ENCODE data around the gene MANSC4.

The MANSC4 gene

GRCh38 chr12:27800819-27801218 is 20.8 kb upstream of the MANSC4 start:
- DNase-seq (ENCODE audit: low read depth) = no peak

DNA sequence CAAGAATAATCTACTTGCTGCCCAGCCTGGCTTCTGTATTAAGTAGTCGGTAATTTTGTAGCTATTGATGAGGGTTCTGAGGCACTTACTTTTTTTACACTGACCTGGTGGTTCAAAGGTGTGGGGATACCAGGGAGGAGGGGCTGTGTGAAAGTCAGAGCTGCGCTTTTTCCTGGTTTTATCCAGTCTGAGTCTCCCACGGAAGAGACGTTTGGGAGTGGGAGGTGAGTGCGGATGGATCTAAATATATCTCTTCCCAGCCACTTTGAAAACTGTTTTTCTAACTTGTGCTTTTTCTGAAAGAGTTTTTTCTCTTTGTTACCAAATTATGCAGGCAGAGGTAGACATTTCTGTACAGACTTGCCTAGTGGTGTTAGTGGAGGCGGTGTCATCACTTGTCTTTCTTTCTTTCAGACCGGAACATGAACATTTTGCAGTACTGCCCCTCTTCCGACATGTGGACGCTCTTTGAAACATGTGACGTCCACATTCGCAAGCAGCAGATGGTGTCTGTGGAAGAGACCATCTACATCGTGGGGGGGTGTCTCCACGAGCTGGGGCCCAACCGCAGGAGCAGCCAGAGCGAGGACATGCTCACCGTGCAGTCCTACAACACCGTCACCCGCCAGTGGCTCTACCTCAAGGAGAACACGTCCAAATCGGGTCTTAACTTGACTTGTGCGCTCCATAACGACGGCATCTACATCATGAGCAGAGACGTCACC is 17.4 kb upstream of the MANSC4 start:
- DNase-seq (ENCODE audit: low read depth) = no peak

GRCh38 chr12:27796128-27796527 is 16.1 kb upstream of the MANSC4 start:
- DNase-seq (ENCODE audit: low read depth) = no peak

DNA sequence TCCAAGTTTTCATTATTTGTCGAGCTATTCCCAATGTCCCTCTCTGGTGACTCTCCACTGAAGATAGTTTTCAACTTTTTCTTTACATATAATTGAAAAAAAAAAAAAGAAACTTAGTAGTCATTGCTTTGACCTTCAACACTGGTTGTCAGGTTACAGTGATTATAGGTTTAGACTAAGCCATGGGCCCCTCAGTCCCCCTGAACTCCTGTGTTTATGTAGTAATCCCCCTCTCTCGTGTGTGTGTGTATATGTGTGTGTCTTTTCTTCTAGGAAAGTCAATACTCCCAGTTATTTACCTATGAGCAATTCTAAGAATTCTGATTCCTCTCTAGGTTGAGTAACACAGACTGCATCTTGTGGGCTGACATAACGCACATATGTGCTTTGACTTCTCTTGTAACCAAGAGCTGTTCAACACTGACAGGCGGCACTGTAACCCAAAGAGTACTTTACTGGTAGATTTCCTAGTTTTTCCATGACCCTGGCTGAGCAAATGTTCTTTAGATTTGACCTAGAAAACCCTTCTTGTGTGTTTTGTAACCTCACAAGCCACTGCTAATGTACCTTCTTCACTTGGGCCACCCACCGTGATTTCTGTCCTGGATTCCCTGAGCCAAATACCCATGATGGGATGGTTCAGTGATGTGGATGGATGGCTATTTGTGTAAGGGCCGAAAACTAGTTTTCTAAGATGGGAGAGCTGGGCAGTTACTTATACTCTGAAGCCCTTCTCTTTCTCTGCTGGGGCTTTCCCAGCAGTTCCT is 15.0 kb upstream of the MANSC4 start:
- DNase-seq (ENCODE audit: low read depth) = no peak

- no peak for DNase-seq (ENCODE audit: low read depth)
Measured at GRCh38 chr12:27790179-27790578, 10.1 kb upstream of the MANSC4 start.

- no peak for DNase-seq (ENCODE audit: low read depth)
Measured at GRCh38 chr12:27787559-27787958, 7.5 kb upstream of the MANSC4 start.

GRCh38 chr12:27785882-27786570 is 6.0 kb upstream of the MANSC4 start:
- no peak for DNase-seq (ENCODE audit: low read depth)

DNA sequence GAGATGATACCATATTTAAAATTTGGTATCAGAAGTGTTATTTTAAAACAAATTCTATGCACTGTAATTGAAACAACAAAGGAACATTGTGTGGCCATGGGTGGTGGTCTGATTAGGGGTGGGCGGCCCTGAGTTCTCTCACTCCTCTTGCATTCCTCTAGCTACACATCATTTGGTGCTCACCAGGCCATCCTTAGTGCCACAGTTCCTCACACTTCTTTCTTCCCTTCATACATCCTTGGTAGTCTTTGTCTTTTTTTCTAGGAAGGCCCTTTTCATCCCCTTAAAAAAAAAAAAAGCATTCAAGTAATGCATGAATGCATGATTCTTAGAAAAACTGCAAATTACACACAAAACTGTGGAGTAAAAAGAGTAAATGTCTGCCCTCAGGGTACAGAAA is 2.4 kb upstream of the MANSC4 start:
- no peak for DNase-seq (ENCODE audit: low read depth)

GRCh38 chr12:27781680-27782079 is 1.6 kb upstream of the MANSC4 start:
- DNase-seq (ENCODE audit: low read depth) = no peak

DNA sequence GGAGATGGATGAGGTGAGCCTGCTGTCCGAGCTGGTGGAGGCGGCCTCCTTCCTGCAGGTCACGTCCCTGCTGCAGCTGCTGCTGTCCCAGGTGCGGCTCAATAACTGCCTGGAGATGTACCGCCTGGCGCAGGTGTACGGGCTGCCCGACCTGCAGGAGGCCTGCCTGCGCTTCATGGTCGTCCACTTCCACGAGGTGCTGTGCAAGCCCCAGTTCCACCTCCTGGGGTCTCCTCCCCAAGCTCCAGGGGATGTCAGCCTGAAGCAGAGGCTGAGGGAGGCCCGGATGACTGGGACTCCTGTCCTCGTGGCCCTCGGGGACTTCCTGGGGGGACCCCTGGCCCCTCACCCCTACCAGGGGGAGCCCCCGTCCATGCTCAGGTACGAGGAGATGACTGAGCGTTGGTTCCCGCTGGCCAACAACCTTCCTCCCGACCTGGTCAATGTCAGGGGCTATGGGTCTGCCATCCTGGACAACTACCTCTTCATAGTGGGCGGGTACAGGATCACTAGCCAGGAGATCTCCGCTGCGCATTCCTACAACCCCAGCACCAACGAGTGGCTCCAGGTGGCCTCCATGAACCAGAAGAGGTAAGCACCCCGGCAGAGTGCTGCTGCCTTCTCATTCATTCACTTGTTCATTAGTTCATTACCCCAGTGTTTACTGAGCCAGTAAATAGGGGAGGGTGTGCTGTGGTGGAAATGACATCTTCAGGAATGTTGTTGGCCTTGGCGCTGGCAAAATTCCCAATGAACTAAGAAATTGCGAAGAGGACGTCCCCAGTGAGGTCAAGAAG is 774 bp upstream of the MANSC4 start:
- no peak for DNase-seq (ENCODE audit: low read depth)

DNA sequence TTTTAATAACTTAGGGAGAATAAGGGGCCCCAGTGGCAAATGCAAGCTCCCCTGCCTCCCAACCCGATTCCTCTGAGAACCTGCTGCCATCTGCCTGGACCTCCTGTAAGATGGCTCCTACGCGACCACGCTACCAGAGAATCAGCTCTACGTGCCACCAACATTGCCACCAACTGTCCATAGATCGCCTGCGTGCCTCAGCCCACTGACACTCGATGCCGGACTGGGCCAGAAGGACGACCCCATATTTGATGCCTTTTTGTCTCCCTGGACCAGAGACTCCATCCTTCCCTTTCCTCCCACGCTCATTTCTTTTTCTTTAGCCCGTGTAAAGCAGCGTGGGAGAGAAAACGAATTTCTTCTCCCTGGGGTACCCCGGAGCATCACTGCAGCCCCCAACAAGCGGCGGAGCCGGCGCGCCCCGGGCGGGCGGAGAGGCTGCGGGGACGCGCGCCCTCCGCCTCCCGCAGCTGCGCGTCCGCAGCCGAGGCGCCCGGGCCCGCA is 568 bp downstream of the MANSC4 start:
- no peak for DNase-seq (ENCODE audit: low read depth)

- no peak for DNase-seq (ENCODE audit: low read depth)
Measured at GRCh38 chr12:27778206-27778605, 1.8 kb downstream of the MANSC4 start.

GRCh38 chr12:27777141-27777540 is 2.9 kb downstream of the MANSC4 start:
- no peak for DNase-seq (ENCODE audit: low read depth)

- DNase-seq (ENCODE audit: low read depth) = no peak
Measured at GRCh38 chr12:27772328-27773049, 7.5 kb downstream of the MANSC4 start.

GRCh38 chr12:27771481-27772327 is 8.3 kb downstream of the MANSC4 start:
- DNase-seq (ENCODE audit: low read depth) = no peak

GRCh38 chr12:27769142-27769673 is 10.8 kb downstream of the MANSC4 start:
- DNase-seq (ENCODE audit: low read depth) = no peak

- no peak for DNase-seq (ENCODE audit: low read depth)
Measured at GRCh38 chr12:27766587-27766986, 13.4 kb downstream of the MANSC4 start.

- no peak for DNase-seq (ENCODE audit: low read depth)
Measured at GRCh38 chr12:27762757-27763156, 17.3 kb downstream of the MANSC4 start.

DNA sequence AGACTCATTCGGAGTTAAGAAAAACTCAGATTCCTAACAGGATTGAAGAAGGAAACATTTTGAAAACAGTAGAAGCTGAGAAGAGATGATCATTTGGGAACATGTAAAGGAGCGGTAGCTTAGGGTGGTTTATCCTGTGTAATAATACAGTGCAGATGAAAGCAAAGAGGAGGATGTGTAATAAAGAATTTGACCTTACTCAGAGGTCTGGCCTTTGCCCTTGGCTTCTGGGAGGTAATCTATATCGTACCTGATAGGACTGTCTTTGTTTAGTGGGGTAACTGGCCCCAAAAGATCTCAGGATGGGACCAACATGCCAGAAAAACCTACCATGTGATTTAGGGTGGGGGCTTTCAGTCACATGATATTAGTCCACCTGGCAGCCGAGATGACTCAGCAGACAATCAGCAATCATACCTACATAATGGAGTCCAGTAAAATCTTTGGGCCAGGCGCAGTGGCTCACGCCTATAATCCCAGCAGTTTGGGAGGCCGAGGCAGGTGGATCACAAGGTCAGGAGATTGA is 23.3 kb downstream of the MANSC4 start:
- no peak for DNase-seq (ENCODE audit: low read depth)

DNA sequence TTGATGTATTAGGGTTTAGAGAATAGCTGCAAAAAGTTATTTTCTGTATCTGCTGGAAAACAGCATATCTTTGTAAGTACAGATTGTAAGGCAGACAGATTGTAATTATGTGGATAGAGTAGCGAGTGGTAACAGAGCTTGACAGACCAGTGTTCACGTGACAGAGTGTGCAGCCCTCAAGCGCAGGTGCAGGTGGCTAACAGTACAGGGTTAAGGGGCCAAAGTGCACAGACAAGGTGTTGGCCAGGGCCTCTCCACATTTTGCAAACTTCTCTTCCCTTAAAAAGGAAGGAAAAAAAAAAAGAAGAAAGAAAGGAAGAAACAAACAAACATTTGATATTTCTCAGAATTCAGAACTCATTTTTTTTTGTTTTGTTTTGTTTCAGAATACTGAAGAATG is 25.2 kb downstream of the MANSC4 start:
- no peak for DNase-seq (ENCODE audit: low read depth)
